HCT116 (cell line): ENCODE measurements around the gene SMIM24.

Source experiments
- CTCF ChIP-seq, 3 experiments: fragments of 200-600 bp in 1 of 3; sonication (generic) in 1 of 3; IDR thresholded peaks in 2 of 3; conservative IDR thresholded peaks in 1 of 3; 2 replicates each; pipeline ENCODE4 v1.5.1; 2012 to 2017; ENCODE audit warnings: low read depth in 2 of 3, low read length in 2 of 3, antibody characterized with exemption in 1 of 3, borderline replicate concordance in 1 of 3, control low read depth in 1 of 3, mild to moderate bottlenecking in 1 of 3, mixed read lengths in 1 of 3, mixed run types in 1 of 3, moderate library complexity in 1 of 3; ENCODE audit not compliant: insufficient read depth in 1 of 3
- EZH2 ChIP-seq: fragments of 200-600 bp; sonication (generic); IDR thresholded peaks from 2 replicates; pipeline ENCODE4 v1.6.1; 2017; ENCODE audit warnings: antibody characterized with exemption, mixed run types
- POLR2A ChIP-seq: IDR thresholded peaks from 2 replicates; pipeline ENCODE4 v1.7.0; 2011; ENCODE audit warnings: borderline replicate concordance; ENCODE audit not compliant: insufficient read depth, insufficient read length; ENCODE audit errors: extremely low read depth
- SRF ChIP-seq: IDR thresholded peaks from 2 replicates; pipeline ENCODE4 v1.6.1; 2012; ENCODE audit warnings: low read depth
- YY1 ChIP-seq: IDR thresholded peaks from 2 replicates; pipeline ENCODE4 v1.6.1; 2011; ENCODE audit warnings: low read length, low read depth, moderate library complexity, mild to moderate bottlenecking; ENCODE audit not compliant: insufficient replicate concordance; ENCODE audit errors: extremely low read depth
- TF ChIP-seq, protein P1 (sequence below): IDR thresholded peaks from 2 replicates; pipeline ENCODE4 v1.6.1; 2012; ENCODE audit warnings: low read depth

DNA sequence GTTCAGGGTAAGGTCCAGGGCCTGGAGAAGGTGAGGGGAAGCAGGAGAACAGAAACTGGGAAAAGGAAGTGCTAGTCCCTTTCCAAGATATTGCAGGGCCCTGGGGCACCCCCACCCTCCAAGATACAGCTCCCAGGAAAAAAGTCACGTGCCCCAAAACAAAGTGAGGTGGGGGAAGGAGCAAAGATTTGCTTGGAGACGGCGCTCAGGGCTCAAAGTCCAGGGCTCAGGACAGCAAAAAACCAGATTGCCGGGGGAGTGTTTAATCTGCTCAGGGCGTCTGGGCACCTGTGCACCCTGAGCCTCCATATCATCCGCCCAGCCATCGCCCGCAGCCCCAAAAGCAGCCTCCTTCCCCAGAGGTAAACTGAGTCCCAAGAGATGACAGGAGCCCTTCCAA lies 6.3 kb downstream of the SMIM24 start:
- TF ChIP-seq POLR2A (no peak), EZH2 (no peak), CTCF (IDR thresholded peaks at IDR 0.05 in 2 of 3, conservative IDR thresholded peaks at IDR 0.05 in 1 of 3; ENCODE audit: borderline replicate concordance in 1 of 3, insufficient read depth in 1 of 3, low read depth in 2 of 3, low read length in 2 of 3) (no peak), YY1 (no peak), SRF (no peak)
- TF ChIP-seq, protein P1, sequence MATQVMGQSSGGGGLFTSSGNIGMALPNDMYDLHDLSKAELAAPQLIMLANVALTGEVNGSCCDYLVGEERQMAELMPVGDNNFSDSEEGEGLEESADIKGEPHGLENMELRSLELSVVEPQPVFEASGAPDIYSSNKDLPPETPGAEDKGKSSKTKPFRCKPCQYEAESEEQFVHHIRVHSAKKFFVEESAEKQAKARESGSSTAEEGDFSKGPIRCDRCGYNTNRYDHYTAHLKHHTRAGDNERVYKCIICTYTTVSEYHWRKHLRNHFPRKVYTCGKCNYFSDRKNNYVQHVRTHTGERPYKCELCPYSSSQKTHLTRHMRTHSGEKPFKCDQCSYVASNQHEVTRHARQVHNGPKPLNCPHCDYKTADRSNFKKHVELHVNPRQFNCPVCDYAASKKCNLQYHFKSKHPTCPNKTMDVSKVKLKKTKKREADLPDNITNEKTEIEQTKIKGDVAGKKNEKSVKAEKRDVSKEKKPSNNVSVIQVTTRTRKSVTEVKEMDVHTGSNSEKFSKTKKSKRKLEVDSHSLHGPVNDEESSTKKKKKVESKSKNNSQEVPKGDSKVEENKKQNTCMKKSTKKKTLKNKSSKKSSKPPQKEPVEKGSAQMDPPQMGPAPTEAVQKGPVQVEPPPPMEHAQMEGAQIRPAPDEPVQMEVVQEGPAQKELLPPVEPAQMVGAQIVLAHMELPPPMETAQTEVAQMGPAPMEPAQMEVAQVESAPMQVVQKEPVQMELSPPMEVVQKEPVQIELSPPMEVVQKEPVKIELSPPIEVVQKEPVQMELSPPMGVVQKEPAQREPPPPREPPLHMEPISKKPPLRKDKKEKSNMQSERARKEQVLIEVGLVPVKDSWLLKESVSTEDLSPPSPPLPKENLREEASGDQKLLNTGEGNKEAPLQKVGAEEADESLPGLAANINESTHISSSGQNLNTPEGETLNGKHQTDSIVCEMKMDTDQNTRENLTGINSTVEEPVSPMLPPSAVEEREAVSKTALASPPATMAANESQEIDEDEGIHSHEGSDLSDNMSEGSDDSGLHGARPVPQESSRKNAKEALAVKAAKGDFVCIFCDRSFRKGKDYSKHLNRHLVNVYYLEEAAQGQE = no peak
